A549 (cell line): Measurements from ENCODE around the gene RUSC1. TPM values are rescaled to one million over a fixed set of nuclear protein-coding genes. Genes with fewer than 3 reads are reported as not detected.
"Not testable (repeated sequence)": the region's sequence is repeated elsewhere in the genome, so short reads cannot be mapped to it uniquely, and the experiment has no call there.

Experiments
- ATAC-seq, 2 experiments: fragments of 200-7000 bp in 1 of 2; fragments of >200 bp in 1 of 2; cut with Nextera tagmentation in 1 of 2; cut with Tn5 transposase in 1 of 2; 3 replicates each; pipeline versions ENCODE4 v1.8.0 to v1.9.1; 2018 to 2020; ENCODE audit warnings: mild to moderate bottlenecking in 1 of 2, moderate library complexity in 1 of 2
- CTCF ChIA-PET: fragments of 300-600 bp; sonication (Branson Sonifier 250); formaldehyde crosslinking; extraction: SDS; loops from one replicate; lab custom pipeline; 2021; ENCODE audit warnings: antibody characterized with exemption, inconsistent platforms; lab: Yijun Ruan, JAX
- POLR2A ChIA-PET: fragments of 350-600 bp; formaldehyde crosslinking; extraction: SDS; loops from one replicate; lab custom pipeline; 2021; ENCODE audit warnings: antibody characterized with exemption, inconsistent platforms; lab: Yijun Ruan, JAX
- DNase-seq, 2 experiments: peaks; one replicate each; pipeline versions ENCODE4 v3.0.0 to v3.0.0-alpha.2; 2011 to 2016; ENCODE audit warnings: low read depth in 1 of 2, low spot score in 1 of 2
- FAIRE-seq: peaks from 2 replicates; lab custom pipeline; 2011; peaks lifted over from hg19 to GRCh38; lab: Jason Lieb, UNC
- H3K27ac ChIP-seq, 2 experiments: fragments of >200 bp; sonication (Bioruptor Twin); formaldehyde crosslinking; 3 replicates each; pipeline ENCODE4 v1.5.1; 2016 to 2017
- H3K4me1 ChIP-seq: fragments of >200 bp; sonication (Bioruptor Twin); formaldehyde crosslinking; 3 replicates; pipeline ENCODE4 v1.6.1; 2016
- H3K4me2 ChIP-seq: fragments of >200 bp; sonication (Bioruptor Twin); formaldehyde crosslinking; 3 replicates; pipeline ENCODE4 v1.6.1; 2016
- H3K4me3 ChIP-seq: fragments of >200 bp; sonication (Bioruptor Twin); formaldehyde crosslinking; 3 replicates; pipeline ENCODE4 v1.5.1; 2016
- H3K9me3 ChIP-seq: fragments of >200 bp; sonication (Bioruptor Twin); formaldehyde crosslinking; 3 replicates; pipeline ENCODE4 v1.6.1; 2016
- CHD4 ChIP-seq: fragments of 200-600 bp; sonication (generic); IDR thresholded peaks from 2 replicates; pipeline ENCODE4 v1.6.1; 2016; ENCODE audit warnings: antibody characterized with exemption, mild to moderate bottlenecking, borderline replicate concordance
- E2F6 ChIP-seq: IDR thresholded peaks from 2 replicates; pipeline ENCODE4 v1.6.1; 2012; ENCODE audit warnings: low read depth, borderline replicate concordance
- EHF ChIP-seq: fragments of 250-450 bp; sonication (Bioruptor Pico); IDR thresholded peaks from 2 replicates; pipeline ENCODE4 v1.5.0; 2020; ENCODE audit warnings: mild to moderate bottlenecking
- FOSB ChIP-seq: fragments of 250-450 bp; sonication (Bioruptor Pico); IDR thresholded peaks from 2 replicates; pipeline ENCODE4 v1.5.0; 2020; ENCODE audit warnings: mild to moderate bottlenecking, moderate library complexity
- HDAC2 ChIP-seq: fragments of 200-600 bp; sonication (generic); IDR thresholded peaks from 2 replicates; pipeline ENCODE4 v1.6.1; 2016
- HEYL ChIP-seq: fragments of 250-450 bp; sonication (Bioruptor Pico); IDR thresholded peaks from 2 replicates; pipeline ENCODE4 v1.8.0; 2021; ENCODE audit warnings: mild to moderate bottlenecking, moderate library complexity
- HMGXB4 ChIP-seq: fragments of 250-450 bp; sonication (Bioruptor Pico); IDR thresholded peaks from 2 replicates; pipeline ENCODE4 v1.5.0; 2021; ENCODE audit warnings: mild to moderate bottlenecking, moderate library complexity, borderline replicate concordance
- HOXB13 ChIP-seq: fragments of 250-450 bp; sonication (Bioruptor Pico); IDR thresholded peaks from 2 replicates; pipeline ENCODE4 v1.5.0; 2020; ENCODE audit warnings: low read depth, mild to moderate bottlenecking, moderate library complexity
- JUN ChIP-seq, 2 experiments: fragments of >200 bp; sonication (Bioruptor Twin); formaldehyde crosslinking; IDR thresholded peaks; 2 replicates in 1 of 2; 3 replicates in 1 of 2; pipeline ENCODE4 v1.6.1; 2016 to 2017
- PBX3 ChIP-seq: IDR thresholded peaks from 2 replicates; pipeline ENCODE4 v1.6.1; 2012
- POLR2A ChIP-seq: IDR thresholded peaks from 2 replicates; pipeline ENCODE4 v1.6.1; 2012; ENCODE audit warnings: mild to moderate bottlenecking, low read length
- RAD21 ChIP-seq, 2 experiments: fragments of >200 bp in 1 of 2; sonication (Bioruptor Twin) in 1 of 2; formaldehyde crosslinking in 1 of 2; IDR thresholded peaks in 1 of 2; conservative IDR thresholded peaks in 1 of 2; 2 replicates in 1 of 2; 3 replicates in 1 of 2; pipeline ENCODE4 v1.6.1; 2012 to 2018; ENCODE audit warnings: inconsistent platforms in 1 of 2
- RNF2 ChIP-seq: fragments of 200-600 bp; sonication (generic); IDR thresholded peaks from 2 replicates; pipeline ENCODE4 v1.6.1; 2016; ENCODE audit warnings: low read depth, mild to moderate bottlenecking, antibody characterized with exemption, moderate library complexity, borderline replicate concordance
- TFCP2L1 ChIP-seq: fragments of 250-450 bp; sonication (Bioruptor Pico); IDR thresholded peaks from 2 replicates; pipeline ENCODE4 v1.5.0; 2021; ENCODE audit warnings: mild to moderate bottlenecking
- ZC3H11A ChIP-seq: fragments of 450-650 bp; IDR thresholded peaks from 2 replicates; pipeline ENCODE4 v1.6.1; 2014; ENCODE audit warnings: antibody characterized with exemption, mild to moderate bottlenecking
- ZFP36 ChIP-seq: fragments of 450-650 bp; IDR thresholded peaks from 2 replicates; pipeline ENCODE4 v1.6.1; 2014; ENCODE audit warnings: borderline replicate concordance; ENCODE audit not compliant: partially characterized antibody
- ZNF302 ChIP-seq: fragments of 250-450 bp; sonication (Bioruptor Pico); IDR thresholded peaks from 2 replicates; pipeline ENCODE4 v1.9.0; 2021; ENCODE audit warnings: inconsistent platforms, mild to moderate bottlenecking, moderate library complexity
- WGBS: methylation state at CpG from one replicate; pipeline ENCODE4 v1.1.6; 2017; ENCODE audit errors: missing lambda C conversion rate; 5-methylcytosine and 5-hydroxymethylcytosine counted together
- polyA plus RNA-seq, 4 experiments: library from polyadenylated mRNA; depleted of rRNA in 3 of 4; stranded (reverse); fragments of >200 nt; fragmentation: RNase III in 1 of 4; extraction: RNeasy Plus Mini Kit Qiagen cat#74134 plus additional on column Dnase treatment in 1 of 4; gene quantifications; 2 replicates in 3 of 4; 3 replicates in 1 of 4; pipeline ENCODE4 v1.2.3, GENCODE V29; 2011 to 2017
- TF ChIP-seq, protein P1 (sequence below): fragments of 250-450 bp; sonication (Bioruptor Pico); IDR thresholded peaks from 2 replicates; pipeline ENCODE4 v1.5.0; 2020; ENCODE audit warnings: low read depth, mild to moderate bottlenecking, moderate library complexity

The RUSC1 gene
- polyA plus RNA-seq, 2 of the 4 experiments (the other 2 are of a cell fraction): 27.8 to 32.2 TPM

GRCh38 chr1:155291006-155291405, 29.7 kb upstream of the RUSC1 start:
- H3K9me3 ChIP-seq, DNase-seq, H3K27ac ChIP-seq, POLR2A ChIA-PET, H3K4me3 ChIP-seq, ATAC-seq, FAIRE-seq, H3K4me2 ChIP-seq, H3K4me1 ChIP-seq: not testable (repeated sequence)
- WGBS: 77% methylated on average over 10 of the region's 10 CpGs
- CTCF ChIA-PET: interaction anchor here (0.8 to 3.2 kb wide), 2 partner anchors 12 kb away, joined by 3 to 17 read pairs; no protein-coding TSS in a partner anchor

DNA sequence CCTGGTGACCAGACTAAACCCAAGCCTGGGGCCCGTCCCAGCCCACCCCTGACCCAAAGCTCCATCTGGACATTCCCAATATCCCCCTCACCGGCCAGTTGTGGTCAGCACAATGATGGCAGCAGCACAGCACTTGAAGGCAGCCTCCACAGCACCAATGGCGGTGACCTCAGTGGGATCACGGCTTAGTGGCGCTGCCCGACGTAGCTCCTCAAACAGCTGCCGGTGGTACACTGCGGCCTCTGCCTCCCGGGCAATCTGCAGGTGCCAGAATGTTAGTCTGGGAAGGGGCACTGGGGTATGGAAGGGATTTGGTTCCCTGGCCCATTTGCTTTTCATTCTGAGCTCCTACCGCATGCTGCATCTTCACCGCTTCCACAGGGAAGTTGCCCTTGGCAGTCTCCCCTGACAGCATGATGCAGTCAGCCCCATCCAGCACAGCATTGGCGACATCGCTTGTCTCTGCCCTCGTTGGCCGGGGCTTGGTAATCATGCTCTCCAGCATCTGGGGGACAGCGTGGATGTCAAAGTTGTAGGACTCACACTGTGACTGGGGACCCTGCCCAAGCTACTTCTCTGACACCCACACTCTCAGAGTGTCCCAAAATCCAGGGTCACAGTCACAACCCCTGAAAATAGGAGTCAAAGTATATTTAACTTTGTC, 27.5 kb upstream of the RUSC1 start:
- H3K9me3 ChIP-seq: no peaks in the 10 kb centered on the region
- H3K4me2 ChIP-seq: no peak overlapping the region
- no peak overlapping the region for H3K4me3 ChIP-seq
- TF ChIP-seq JUN (IDR thresholded peaks at IDR 0.05) (no peak), RNF2 (no peak), PBX3 (no peak), HOXB13 (CRISPR knock-in tag) (no peak), E2F6 (no peak), ZC3H11A (no peak), ZNF302 (CRISPR knock-in tag) (no peak), POLR2A (no peak), ZFP36 (no peak), EHF (CRISPR knock-in tag) (no peak), RAD21 (conservative IDR thresholded peaks at IDR 0.05 in 1 of 2, IDR thresholded peaks at IDR 0.05 in 1 of 2) (no peak), HDAC2 (no peak), HMGXB4 (CRISPR knock-in tag) (no peak), TFCP2L1 (CRISPR knock-in tag) (no peak), HEYL (no peak), CHD4 (no peak), FOSB (CRISPR knock-in tag) (no peak)
- TF ChIP-seq, protein P1, sequence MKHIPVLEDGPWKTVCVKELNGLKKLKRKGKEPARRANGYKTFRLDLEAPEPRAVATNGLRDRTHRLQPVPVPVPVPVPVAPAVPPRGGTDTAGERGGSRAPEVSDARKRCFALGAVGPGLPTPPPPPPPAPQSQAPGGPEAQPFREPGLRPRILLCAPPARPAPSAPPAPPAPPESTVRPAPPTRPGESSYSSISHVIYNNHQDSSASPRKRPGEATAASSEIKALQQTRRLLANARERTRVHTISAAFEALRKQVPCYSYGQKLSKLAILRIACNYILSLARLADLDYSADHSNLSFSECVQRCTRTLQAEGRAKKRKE: no peak
- CTCF ChIA-PET: interaction anchor here (0.6 to 3.2 kb wide), 8 partner anchors 10 to 113 kb away, joined by 3 to 17 read pairs (median 4); no protein-coding TSS in a partner anchor
- POLR2A ChIA-PET: no interaction called here
- no peak for DNase-seq
- H3K4me1 ChIP-seq: no peaks in the 10 kb centered on the region
- peak in 1 of 2 experiments; percentile 7; a peak in 1 of 6 replicates for ATAC-seq
- no peak overlapping the region for H3K27ac ChIP-seq
- WGBS: 88% methylated on average over 16 of the region's 17 CpGs
- FAIRE-seq: no peak
